Testis (tissue), 2 donors: ENCODE measurements around the gene PPP1R11.
A peak's percentile ranks its signal among the peaks of the same experiment; 100 is the strongest.

Experiments used
- POLR2A ChIP-seq: fragments of 450-650 bp; IDR thresholded peaks from one replicate; pipeline ENCODE4 v1.6.1; 2017; ENCODE audit warnings: antibody characterized with exemption, mild to moderate bottlenecking, moderate library complexity
- TF ChIP-seq, protein P1 (sequence below), 3 experiments: fragments of 450-650 bp in 2 of 3; fragments of 200-600 bp in 1 of 3; sonication (generic) in 1 of 3; IDR thresholded peaks; one replicate each; pipeline ENCODE4 v1.5.1; 2016 to 2019; ENCODE audit warnings: antibody characterized with exemption in 3 of 3, mild to moderate bottlenecking in 2 of 3, moderate library complexity in 1 of 3

DNA sequence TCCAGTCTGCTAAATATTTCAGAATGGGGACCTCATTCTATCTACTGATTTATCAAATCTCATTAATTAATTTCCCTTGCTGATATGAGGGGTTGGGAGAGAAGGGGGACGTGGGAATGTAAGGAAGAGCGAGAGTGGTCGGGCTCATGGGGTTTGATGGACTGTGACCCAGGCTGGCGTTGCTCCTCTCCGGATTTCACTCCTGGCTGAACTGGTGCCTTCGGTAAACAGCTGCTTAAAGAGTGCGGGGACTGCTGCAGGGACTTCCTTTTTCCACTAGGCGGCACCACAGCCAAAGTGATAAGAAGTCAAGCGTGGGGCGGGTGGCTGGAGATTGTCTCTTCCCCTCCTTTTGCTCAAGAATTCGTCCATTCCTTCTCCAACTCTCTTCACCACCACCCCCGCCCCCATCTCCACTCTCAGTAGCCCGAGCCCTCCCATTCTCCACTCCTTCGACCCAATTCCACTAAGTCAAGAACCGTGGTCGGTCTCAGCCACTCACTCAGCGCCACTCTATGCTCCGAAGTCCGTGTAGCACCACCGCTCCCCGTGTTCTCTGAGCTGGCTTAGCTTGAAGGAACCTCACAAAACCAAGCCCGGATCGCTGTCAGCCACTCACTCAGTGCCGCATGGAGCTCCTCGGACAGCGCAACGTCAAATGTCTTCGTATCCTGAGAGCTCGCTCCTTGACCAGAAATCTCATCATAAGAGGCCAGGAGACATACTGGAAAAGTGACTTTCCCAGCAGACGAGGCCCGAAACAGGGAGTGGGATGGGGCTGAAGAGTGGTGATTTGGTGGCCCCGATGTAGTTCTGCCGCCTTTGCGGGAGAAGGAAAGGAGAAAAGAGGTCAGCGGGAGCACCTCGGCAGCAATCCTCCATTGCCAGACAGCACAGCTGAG is 36.2 kb downstream of the PPP1R11 start:
- no peak for TF ChIP-seq POLR2A
- TF ChIP-seq, protein P1, sequence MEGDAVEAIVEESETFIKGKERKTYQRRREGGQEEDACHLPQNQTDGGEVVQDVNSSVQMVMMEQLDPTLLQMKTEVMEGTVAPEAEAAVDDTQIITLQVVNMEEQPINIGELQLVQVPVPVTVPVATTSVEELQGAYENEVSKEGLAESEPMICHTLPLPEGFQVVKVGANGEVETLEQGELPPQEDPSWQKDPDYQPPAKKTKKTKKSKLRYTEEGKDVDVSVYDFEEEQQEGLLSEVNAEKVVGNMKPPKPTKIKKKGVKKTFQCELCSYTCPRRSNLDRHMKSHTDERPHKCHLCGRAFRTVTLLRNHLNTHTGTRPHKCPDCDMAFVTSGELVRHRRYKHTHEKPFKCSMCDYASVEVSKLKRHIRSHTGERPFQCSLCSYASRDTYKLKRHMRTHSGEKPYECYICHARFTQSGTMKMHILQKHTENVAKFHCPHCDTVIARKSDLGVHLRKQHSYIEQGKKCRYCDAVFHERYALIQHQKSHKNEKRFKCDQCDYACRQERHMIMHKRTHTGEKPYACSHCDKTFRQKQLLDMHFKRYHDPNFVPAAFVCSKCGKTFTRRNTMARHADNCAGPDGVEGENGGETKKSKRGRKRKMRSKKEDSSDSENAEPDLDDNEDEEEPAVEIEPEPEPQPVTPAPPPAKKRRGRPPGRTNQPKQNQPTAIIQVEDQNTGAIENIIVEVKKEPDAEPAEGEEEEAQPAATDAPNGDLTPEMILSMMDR (IDR thresholded peaks at IDR 0.05), result peak; percentile 76 to 92 (median 85)
